HG03565 (cell line): ENCODE measurements around the gene AK5.

Experiments used
- ATAC-seq: cut with Tn5 transposase; IDR thresholded peaks from one replicate; pipeline ENCODE4 v1.9.1; 2021; ENCODE audit warnings: mild to moderate bottlenecking, moderate library complexity; ENCODE audit not compliant: unreplicated experiment

Gene AK5, protein sequence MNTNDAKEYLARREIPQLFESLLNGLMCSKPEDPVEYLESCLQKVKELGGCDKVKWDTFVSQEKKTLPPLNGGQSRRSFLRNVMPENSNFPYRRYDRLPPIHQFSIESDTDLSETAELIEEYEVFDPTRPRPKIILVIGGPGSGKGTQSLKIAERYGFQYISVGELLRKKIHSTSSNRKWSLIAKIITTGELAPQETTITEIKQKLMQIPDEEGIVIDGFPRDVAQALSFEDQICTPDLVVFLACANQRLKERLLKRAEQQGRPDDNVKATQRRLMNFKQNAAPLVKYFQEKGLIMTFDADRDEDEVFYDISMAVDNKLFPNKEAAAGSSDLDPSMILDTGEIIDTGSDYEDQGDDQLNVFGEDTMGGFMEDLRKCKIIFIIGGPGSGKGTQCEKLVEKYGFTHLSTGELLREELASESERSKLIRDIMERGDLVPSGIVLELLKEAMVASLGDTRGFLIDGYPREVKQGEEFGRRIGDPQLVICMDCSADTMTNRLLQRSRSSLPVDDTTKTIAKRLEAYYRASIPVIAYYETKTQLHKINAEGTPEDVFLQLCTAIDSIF

DNA sequence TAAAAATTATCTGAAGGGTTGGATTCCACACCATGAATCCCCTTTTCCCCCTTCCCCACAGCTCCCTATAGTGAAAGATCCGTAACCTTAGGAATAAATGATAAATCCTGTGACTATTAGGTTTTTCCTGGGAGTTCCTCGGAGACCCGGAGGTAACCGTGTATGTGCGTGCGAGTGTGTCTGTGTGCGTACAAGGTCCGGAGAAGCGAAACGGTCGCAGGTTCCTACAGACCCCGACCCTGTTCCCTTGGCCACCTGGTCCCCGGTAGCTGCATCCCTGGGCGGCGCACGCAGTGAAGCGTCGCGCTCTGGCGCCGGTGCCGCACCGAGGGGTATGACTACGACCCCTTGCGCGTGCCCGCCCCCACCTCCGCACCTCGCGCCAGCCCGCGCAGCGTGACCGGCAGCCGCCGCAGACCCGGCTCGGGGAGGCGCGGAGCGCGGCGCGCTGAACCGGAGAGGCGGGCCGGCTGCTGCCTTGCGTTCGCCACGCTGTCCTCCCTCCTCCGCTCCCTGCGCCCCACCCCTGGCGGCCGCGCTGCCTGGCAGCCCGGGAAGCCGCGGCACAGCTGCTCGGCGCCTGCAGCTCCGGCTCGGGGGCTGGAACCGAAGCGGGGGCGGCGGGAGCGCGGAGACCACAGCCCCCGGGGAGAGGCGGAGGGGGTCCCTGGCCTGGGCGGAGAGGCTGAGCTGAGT is at the start of gene AK5:
TSS of gene AK5 (plus strand) at position 529 of the 696 bp plus-strand sequence. CDS start 295 bp downstream, outside the sequence.
- no peak for ATAC-seq

DNA sequence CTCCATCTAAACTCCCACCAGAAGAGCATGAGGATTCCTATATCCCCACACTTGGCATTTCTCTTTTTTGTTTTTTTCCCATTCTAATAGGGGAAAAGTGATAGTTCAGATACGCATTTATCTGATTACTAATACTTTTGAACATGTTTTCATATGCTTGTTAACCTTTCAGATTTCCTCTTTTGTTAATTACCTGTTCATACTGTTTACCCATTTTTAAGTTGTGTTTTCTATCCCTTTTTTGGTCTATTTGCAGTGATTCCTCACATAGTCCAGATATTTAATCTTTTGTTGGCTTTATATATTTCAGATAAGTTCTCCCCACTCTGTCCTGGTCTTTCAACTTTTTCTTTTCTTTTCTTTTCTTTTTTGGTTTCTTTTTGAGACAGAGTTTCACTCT is 49.0 kb upstream of the AK5 start:
- ATAC-seq, result no peak

DNA sequence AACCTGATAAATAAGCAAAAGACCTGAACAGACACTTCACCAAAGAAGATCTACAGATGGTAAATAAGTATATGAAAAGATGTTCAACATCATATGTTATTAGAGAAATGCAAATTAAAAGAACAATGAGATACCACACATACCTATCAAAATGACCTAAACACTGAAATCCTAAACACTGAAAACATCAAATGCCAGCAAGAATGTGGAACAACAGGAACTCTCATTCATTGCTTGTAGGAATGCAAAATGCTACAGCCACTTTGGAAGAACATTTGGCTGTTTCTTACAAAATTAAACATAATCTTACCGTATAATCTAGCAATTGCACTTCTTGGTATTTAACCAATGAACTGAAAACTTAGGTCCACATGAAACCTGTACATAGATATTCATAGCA is 47.7 kb upstream of the AK5 start:
- no peak for ATAC-seq

DNA sequence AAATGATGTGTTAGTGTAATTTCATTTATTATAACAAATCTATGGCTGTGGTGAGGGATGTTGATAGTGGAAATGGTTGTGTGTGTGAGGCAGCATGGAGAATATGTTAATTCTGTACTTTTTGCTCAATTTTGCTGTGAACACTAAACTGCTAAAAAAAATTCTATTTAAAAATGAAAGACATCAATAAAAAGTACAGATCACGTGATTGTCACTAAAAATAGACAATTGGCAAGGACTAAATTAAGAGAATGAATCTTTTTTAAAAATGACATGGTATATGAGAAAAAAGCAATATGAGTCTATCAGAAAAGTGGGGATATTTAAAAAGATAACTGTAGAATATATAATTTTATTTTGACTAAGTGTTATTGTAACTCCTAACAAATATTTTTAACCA is 46.9 kb upstream of the AK5 start:
- no peak for ATAC-seq

DNA sequence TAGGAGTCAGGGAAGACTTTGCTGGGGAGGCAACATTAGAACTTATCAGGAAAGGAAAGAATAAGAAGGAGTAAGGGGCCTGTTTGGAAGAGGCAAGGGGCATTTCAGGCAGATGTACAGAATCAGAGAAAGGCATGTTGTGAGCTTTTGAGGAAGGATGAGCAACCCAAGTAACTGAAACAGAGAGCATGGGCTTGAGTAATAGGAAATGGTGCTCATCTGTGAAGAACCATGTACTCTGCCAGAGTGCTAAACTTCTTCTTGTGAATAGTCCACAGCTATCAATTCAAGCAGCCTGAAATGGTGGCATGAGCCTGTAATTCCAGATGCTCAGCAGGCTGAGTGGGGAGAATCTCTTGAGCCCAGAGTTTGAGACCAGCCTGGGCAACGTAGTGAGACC is 43.4 kb upstream of the AK5 start:
- no peak for ATAC-seq

DNA sequence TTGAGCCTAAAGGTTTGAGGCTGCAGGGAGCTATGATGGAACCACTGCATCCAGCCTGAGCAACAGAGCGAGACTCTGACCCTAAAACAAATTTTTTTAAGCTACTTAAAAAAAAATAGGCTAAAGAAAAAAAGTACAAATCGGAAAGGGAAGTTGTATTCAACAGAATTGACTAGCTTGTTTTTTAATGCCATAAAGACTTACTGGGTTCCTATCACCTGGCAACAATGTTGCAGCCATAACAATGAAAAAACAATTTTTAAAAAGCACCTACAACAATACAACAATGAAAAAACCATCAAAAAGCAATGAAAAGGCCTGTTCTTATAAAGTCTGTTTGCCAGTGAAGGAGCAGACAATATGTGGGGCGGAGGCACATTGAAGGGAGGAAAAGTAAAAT is 42.5 kb upstream of the AK5 start:
- no peak for ATAC-seq

DNA sequence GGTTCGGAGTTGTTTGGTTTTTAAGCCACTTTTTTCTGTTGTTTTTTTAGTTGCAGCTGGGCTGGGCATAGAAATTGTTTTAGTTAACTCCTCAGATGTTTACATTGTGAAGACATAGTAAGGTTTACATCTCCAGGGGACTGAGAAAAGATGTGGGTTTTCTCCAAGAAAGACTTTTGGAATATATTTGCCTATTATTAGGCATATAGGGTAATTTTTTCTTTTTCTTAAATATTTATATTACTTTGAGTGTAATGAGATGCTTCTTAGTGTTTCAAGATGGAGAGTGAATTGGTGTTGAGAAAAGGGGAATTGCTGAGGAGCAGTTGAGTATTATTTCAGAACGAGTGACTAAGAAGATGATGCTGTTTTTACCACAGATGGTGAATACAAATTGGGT is 36.0 kb upstream of the AK5 start:
- no peak for ATAC-seq

DNA sequence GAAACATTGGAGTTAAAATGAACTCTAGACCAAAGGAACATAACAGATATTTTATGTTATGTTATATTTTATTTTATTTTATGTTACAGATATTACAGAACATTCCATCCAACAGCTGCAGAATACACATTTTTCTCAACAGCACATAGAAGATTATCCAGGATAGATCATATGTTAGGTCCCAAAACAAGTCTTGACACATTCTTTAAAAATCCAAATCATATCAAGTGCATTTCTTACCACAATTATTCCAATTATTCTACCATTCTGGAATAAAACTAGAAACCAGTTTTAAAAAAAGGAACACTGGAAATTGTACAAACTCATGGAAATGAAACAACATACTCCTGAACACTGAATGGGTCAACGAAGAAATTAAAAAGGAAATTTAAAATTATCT is 31.7 kb upstream of the AK5 start:
- ATAC-seq, result no peak

DNA sequence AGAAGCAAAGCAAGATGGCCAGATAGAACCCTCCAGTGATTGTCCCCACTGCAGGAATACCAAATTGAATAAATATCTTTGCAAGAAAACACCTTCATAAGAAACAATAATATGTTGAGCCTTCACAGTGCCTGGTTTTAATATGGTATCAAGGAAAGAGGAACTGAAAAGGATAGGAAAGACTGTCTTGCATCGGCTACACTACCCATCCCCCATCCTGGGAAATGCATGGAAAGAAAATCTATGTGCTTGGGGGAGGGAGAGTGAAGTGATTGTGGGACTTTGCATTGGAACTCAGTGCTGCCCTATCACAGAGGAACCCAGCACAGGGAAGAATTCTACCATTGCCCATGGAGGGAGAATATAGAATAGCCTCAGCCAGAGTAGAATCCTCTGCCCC is 28.6 kb upstream of the AK5 start:
- no peak for ATAC-seq

DNA sequence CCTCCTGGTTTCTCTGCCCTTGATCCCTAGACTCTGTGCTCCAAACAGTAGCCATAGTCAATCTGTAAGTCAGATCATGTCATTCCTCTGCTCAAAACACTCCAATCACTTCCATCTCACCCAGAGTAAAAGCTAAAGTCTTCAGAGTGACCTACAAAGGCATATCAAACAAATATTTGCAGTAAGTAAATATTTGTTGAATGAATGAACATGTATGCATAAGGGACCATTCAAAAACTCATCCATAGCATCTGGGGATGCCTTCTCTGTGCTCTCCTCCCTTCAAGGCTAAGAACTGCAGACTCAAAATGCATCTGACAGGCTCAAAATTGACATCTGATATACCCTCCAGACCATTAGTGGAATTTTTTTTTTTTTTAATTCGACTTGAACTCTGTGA is 18.1 kb upstream of the AK5 start:
- ATAC-seq, result no peak

DNA sequence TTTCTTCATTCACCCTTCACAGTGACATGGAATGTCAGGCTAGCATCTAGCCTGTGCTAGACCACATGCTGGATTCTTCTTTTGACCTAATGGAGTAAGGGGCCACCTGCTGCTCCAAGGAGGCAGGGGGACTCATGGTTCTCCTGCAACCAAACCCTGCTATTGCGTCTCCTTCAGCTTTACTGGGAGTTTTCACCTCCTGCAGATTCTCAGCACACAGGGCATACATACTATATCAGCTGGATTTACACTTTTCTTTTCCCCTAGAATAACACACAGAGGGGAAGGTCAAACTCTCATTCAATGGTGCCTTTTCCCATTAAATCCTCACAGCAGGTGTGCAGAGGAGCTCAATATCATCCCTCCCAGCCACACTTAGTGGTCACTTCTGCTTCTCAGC is 16.6 kb upstream of the AK5 start:
- no peak for ATAC-seq

DNA sequence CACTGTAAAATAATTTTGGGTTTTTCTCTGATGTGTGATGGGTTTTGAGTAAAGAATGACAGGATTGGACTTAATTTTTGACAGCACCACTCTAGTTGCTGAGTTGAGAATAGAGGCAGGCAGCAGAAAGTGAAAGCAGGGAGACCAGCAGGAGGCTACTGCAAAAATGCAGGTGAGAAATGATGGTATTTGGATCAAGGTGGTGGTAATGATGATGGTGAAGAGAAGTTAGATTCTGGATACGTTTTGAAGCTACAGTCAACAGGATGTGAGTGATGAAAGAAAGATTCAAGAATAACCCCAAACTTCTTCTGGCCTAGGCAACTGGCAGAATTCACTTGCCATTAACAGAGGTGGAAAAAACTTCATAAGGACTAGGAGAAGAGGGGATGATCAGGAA is 14.8 kb upstream of the AK5 start:
- ATAC-seq, result no peak

DNA sequence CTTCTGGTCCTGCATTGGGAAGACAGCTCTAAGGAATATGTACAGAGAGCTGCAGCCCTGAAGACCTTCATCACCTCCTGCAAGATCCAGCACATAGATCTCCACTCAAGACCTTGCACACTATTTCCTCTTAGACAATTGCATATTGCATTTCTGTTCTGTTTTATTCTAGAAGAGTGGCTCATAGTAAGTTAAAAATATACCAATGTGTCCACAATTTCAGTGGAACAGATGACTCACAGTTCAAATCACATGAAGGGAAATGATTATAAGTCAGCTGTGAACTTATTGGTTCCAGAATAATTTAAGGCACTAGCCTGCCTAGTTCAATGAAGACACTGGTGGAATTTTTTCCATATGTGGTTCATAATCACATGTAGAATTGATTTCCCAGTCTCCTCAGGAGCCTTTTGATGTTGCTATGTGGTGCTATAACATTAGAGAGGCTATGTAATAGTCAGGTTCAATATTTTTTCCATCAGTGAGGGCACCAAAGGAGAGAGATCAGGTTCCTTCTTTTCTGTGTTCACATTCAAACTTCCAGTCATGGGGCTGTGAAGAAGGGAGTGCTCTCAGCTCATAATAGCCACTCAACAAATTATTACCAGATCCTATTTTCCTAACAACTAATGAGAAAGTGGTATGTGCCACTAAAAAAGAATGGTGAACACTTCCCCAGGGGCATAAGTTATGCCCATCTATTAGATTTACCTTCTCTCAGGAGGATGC is 9.8 kb upstream of the AK5 start:
- ATAC-seq, result no peak

DNA sequence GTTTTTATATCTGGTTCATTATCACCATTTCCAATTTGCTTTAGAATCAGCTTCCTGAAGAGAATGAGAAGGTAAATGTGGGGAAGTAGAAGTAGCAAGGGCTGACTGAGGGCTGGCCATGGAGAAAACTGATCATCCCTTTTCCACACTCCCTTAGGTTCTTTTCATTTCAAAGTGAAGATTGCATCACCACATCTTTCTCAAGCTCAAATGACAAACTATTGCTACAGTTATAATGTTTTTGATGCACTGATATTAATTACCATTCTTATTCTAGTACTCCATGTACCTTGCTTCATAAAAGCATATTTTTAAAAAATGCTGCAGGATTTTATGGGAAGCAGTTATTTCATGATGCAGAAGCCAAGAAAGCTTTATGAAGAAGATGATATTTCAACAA is 7.9 kb upstream of the AK5 start:
- ATAC-seq, result no peak

DNA sequence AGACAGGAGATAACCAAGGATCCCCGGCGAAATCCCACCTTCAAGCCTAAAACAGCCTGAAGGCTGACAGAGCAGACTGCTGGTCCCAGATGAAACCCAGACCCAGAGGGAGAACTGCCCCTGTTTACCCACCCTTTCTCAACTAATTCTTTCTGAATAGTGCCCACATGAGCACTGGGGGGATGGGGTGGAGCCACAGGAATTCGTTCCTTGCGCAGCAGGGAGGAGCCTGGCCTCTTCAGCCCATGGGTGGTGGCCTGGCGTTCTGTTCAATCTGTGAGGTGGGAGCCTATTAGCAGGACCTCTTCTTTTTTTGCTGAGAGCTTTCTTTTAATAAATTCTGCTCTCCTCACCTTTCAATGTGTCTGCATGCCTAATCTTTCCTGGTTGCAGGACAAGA is 6.6 kb upstream of the AK5 start:
- no peak for ATAC-seq

DNA sequence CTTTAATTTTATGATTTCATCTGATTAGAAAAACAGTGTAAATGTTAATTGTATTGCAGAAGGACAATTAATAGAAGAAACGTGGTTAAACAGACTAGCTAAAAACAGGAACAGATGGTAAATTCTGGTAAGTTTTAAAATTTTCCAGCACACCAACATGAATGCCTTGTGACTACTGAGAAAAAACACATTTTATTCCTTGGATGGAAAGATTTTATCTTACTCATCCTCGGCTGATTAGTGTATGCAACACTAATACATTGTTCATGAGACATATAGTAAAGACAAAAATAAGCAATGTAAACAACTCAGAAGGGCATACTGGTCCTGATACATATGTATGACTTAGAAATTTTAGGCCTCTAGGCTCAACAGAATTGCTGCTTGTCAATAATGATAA is 4.9 kb upstream of the AK5 start:
- ATAC-seq, result no peak

DNA sequence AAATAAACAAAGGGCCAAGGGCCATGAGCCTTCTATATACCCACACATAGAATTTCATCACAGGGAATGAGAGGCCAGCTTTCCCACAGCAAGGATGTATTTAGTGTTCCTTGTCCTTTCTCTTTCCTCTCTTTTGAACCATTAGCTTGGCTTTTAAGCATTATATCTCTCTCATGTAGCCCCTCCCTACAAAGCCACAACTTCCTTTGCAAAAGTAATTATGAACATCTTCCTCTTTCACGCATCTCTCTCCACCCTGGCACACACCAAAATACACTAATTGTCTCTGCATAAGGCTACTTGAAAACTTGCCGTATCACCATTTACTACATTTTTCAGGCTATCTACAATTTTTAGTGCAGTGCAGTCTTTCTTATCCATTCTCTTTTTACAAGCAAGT is 1.9 kb upstream of the AK5 start:
- no peak for ATAC-seq

DNA sequence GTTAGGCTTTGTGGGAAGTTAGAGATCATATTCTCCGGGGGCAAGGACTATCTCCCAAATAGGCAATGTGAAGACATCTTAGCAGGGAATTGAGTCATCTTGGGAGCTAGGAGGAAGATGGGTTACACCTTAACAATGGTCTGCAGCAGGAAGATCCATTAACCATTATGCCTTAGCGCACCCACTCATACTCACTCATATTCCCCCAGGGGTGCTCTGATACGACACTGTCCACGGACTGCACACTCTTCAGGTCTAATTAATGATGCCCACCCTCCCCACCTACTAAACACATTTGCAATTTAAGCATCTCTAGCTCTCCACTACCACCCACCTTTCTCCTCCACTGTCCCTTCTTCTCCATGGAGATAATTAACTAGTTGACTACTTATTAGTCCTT is 857 bp upstream of the AK5 start:
- no peak for ATAC-seq

DNA sequence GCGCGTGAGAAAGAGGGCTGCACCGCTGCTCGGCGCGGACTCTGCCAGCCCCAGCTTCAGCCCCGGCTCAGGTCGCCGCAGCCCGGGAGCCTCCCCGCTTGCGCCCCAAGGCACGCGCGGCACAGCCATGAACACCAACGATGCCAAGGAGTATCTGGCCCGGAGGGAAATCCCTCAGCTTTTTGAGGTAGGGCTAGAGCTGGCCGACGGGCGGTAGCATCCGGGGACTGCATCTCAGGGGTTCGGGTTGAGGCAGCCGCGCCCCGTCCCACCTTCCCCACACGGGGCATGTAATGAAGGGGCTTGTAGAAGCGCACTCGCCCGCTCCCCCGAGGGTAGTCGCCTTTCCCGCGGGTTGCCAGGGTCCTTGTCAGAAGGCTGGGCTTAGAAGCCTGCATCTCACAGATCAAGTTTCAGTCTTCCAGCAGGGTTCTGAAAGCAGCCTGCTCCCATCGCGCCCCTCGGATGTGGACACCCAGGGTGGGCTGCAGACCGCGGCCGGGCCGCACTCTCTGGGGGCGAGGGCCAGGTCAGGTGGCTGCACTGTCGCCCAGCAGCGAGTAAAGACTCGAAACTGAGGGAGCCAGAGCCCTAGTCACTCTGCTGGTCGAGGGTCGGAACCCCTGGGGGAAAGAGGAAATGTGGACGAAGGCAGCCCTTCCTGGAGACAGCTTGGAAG is 507 bp downstream of the AK5 start:
- ATAC-seq, result no peak

DNA sequence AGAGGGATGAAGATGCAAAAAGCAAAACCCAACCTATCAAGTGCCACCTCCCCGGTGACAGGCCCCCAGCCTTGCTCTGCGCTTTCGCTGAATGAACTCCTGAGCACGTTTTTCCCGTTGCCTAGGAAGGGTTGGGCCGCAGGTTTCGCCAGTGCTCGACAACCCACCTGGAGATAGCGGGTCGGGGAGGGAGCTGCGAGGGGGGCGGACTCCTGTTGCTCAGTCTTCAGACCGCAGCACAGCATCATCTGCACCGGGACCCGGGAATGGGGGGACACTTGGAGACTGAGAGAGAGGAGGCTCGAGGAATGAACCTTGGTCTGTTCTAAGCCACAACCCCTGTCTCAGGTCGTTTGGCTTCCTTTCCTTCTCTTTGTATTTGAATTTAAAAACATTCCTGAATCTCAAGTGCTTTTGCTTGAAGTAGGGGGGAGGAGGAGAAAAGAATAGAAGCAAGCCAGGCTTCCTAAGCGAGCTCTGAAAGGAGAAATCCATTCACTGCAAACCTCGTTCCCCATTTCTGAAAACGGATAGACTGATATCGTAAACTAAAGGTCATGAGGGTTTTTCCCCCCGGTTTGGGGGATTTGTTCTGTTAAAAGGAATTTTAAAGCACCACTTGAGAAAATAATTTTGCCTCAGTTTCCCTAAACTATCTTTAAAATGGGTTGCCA is 1.2 kb downstream of the AK5 start:
- ATAC-seq, result no peak
